Astrocyte of the cerebellum (primary cell): ENCODE results near the gene RPL22.

Source experiments
- DNase-seq: peaks from one replicate; pipeline ENCODE4 v3.0.0-alpha.2; 2011; ENCODE audit warnings: low read depth
- H3K4me3 ChIP-seq: 2 replicates; pipeline ENCODE4 v1.5.1; 2011; ENCODE audit warnings: mild to moderate bottlenecking, low read depth, low read length, moderate library complexity
- in situ Hi-C: cut with HindIII; loops from 2 replicates; pipeline ENCODE4 v1.10.0; 2017; ENCODE audit warnings: low sequenced_read_pairs
- TF ChIP-seq, protein P1 (sequence below): IDR thresholded peaks from 2 replicates; pipeline ENCODE4 v1.5.1; 2012; ENCODE audit warnings: low read length, low read depth, moderate library complexity, mild to moderate bottlenecking; ENCODE audit errors: missing control alignments

The RPL22 gene

GRCh38 chr1:6180707-6181311 lies 18.6 kb downstream of the RPL22 start:
- in situ Hi-C loops = no loop called here
- H3K4me3 ChIP-seq = no peak overlapping the region
- TF ChIP-seq, protein P1, sequence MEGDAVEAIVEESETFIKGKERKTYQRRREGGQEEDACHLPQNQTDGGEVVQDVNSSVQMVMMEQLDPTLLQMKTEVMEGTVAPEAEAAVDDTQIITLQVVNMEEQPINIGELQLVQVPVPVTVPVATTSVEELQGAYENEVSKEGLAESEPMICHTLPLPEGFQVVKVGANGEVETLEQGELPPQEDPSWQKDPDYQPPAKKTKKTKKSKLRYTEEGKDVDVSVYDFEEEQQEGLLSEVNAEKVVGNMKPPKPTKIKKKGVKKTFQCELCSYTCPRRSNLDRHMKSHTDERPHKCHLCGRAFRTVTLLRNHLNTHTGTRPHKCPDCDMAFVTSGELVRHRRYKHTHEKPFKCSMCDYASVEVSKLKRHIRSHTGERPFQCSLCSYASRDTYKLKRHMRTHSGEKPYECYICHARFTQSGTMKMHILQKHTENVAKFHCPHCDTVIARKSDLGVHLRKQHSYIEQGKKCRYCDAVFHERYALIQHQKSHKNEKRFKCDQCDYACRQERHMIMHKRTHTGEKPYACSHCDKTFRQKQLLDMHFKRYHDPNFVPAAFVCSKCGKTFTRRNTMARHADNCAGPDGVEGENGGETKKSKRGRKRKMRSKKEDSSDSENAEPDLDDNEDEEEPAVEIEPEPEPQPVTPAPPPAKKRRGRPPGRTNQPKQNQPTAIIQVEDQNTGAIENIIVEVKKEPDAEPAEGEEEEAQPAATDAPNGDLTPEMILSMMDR = no peak
- no peak for DNase-seq

- H3K4me3 ChIP-seq = no peak within 1 kb of the TSS
- TF ChIP-seq, protein P1 = peak; percentile 3
- DNase-seq = no peak
- in situ Hi-C loops = no loop called here
These were observed 19.1 kb downstream of the RPL22 start, which contains the start of gene CHD5 for GRCh38 chr1:6180268-6180706. Gene CHD5, minus strand, starts transcription at chr1:6180321. Its CDS starts 298 bp downstream, at chr1:6180023.

GRCh38 chr1:6179564-6180175 lies 19.7 kb downstream of the RPL22 start:
- no peak overlapping the region for H3K4me3 ChIP-seq
- in situ Hi-C loops = no loop called here
- no peak for DNase-seq
- TF ChIP-seq, protein P1 = no peak

GRCh38 chr1:6178751-6179563 lies 20.4 kb downstream of the RPL22 start:
- no peak for DNase-seq
- H3K4me3 ChIP-seq = no peak overlapping the region
- TF ChIP-seq, protein P1 = no peak
- in situ Hi-C loops = no loop called here

DNA sequence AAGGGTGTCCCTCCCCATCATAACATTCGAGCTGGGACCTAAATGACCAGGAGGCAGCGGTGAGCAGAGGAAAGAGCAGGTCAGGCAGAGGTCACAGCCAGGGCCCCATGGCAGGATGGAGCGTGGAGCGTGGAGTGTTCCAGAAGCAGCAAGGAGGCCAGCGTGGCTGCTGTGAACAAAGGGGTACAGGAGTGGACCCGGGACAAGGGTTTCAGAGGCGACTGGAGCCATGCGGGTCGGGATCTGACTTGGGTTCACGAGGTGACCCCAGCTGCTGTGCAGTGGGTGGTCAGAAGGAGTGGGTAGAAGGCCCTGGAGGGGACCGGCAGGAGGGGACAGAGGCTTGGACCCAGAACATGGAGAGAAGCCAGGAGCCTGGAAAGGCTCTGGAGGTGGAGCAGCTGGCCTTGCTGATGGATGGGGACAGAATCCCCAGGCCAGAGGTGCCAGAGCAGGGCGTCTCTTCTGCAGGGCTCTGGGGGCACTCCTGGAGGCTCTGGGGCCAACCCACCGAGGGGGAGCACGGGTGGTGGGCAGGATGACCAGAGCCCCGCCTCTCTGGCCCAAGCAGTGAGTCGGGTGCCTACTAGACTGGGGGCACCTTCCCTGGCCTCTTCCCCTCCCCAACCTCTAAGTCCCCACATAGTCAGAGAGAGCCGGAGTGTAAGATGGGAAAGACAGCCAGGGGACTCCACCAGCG lies 21.6 kb downstream of the RPL22 start:
- no peak overlapping the region for H3K4me3 ChIP-seq
- no peak for DNase-seq
- TF ChIP-seq, protein P1 = no peak
- in situ Hi-C loops = no loop called here

DNA sequence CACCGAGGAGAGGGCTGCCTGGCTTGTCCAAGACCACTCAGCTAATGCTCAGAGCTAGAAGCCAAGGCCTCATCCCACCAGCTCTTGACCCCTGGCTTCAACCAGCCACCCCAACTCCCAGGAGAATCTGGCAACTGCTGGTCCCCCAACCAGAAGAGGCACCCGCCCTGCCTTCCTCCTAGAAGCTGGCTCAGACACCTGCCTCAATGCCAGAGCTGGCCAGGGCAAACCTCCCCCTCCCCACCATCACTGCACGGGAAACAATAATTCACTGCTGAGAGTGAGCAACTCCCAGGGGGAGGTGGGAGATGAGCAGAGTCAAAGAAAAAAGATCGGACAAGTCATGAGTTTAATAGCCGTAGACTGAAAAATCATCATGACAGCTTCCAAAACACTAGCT lies 22.6 kb downstream of the RPL22 start:
- H3K4me3 ChIP-seq = no peak overlapping the region
- no peak for DNase-seq
- TF ChIP-seq, protein P1 = no peak
- in situ Hi-C loops = no loop called here
